K562 (cell line): Measurements from ENCODE around the gene SPDYE16. TPM values are rescaled to one million over a fixed set of nuclear protein-coding genes. Genes with fewer than 3 reads are reported as not detected.

Experiments used
- polyA plus RNA-seq, 8 experiments: library from polyadenylated mRNA; depleted of rRNA in 4 of 8; stranded (reverse) in 5 of 8; unstranded in 3 of 8; fragments of >200 nt; fragmentation: Nextera tagmentation in 2 of 8; fragmentation: Illumina TruSeq in 1 of 8; extraction: Ambion mirVana in 2 of 8; extraction: Trizol in 1 of 8; gene quantifications; 2 replicates each; pipeline versions ENCODE4 v1.2.1 to v1.2.3, GENCODE V29; 2011 to 2014; ENCODE audit warnings: inconsistent platforms in 1 of 8, missing spikeins in 1 of 8
- small RNA-seq: library from RNA; depleted of rRNA; stranded (forward); fragments of <200 nt; gene quantifications from one replicate; pipeline ENCODE3, GENCODE V24; 2014
- total RNA-seq, 7 experiments: library from RNA; depleted of rRNA in 6 of 7; stranded (reverse); fragments of >200 nt in 6 of 7; fragmentation: Illumina TruSeq in 2 of 7; extraction: Trizol in 2 of 7; gene quantifications; 2 replicates each; pipeline versions ENCODE4 v1.2.1 to v1.2.3, GENCODE V29; 2011 to 2021; ENCODE audit warnings: low replicate concordance in 1 of 7

The SPDYE16 gene
- total and polyA plus RNA-seq, 9 of the 15 experiments (the other 6 are each of a cell fraction or from before 2014, with no cell fraction given), result 0.04 to 0.13 (median 0.06) TPM; not detected in 4

Small RNA genes lying within 50 kb of the gene (small RNA-seq; reads per million reads assigned to genes)
- not detected for gene RF00019

Other genes starting within 250 kb of the SPDYE16 start
- 138 and 216 TPM in 2 replicates for gene HSPB1, start 240.6 kb downstream of the SPDYE16 start, total RNA-seq (2014; rRNA removed)
- 16.0 and 27.1 TPM in 2 replicates for gene HSPB1, start 240.6 kb downstream of the SPDYE16 start, total RNA-seq (2014; rRNA removed; fragmentation: Illumina TruSeq; extraction: Trizol)
- 180 TPM in 2 replicates for gene HSPB1, start 240.6 kb downstream of the SPDYE16 start, total RNA-seq (2015; rRNA removed; fragmentation: Illumina TruSeq; extraction: Trizol)
- gene HSPB1, start 240.6 kb downstream of the SPDYE16 start, total RNA-seq (2021), result 522 and 565 TPM in 2 replicates
- gene HSPB1, start 240.6 kb downstream of the SPDYE16 start, polyA plus RNA-seq (2011; rRNA removed), result 44.8 and 88.9 TPM in 2 replicates
- 258 and 607 TPM in 2 replicates for gene HSPB1, start 240.6 kb downstream of the SPDYE16 start, polyA plus RNA-seq (2014; fragmentation: Illumina TruSeq; extraction: Trizol)
- gene HSPB1, start 240.6 kb downstream of the SPDYE16 start, polyA plus RNA-seq (2014; fragmentation: Nextera tagmentation; extraction: Ambion mirVana), result 100 to 1,000 TPM in 1 of 2 experiments, 10 to 100 TPM in 1; 97.3 to 128 TPM
- 283 and 298 TPM in 2 replicates for gene HSPB1, start 240.6 kb downstream of the SPDYE16 start, polyA plus RNA-seq (2014; rRNA removed)
- gene YWHAG, start 184.3 kb downstream of the SPDYE16 start, total RNA-seq (2014; rRNA removed), result 50.3 and 53.2 TPM in 2 replicates
- gene YWHAG, start 184.3 kb downstream of the SPDYE16 start, total RNA-seq (2014; rRNA removed; fragmentation: Illumina TruSeq; extraction: Trizol), result 144 and 155 TPM in 2 replicates
- 135 and 136 TPM in 2 replicates for gene YWHAG, start 184.3 kb downstream of the SPDYE16 start, total RNA-seq (2015; rRNA removed; fragmentation: Illumina TruSeq; extraction: Trizol)
- 238 and 246 TPM in 2 replicates for gene YWHAG, start 184.3 kb downstream of the SPDYE16 start, total RNA-seq (2021)
- 67.6 and 94.5 TPM in 2 replicates for gene YWHAG, start 184.3 kb downstream of the SPDYE16 start, polyA plus RNA-seq (2011; rRNA removed)
- gene YWHAG, start 184.3 kb downstream of the SPDYE16 start, polyA plus RNA-seq (2014; fragmentation: Illumina TruSeq; extraction: Trizol), result 200 and 204 TPM in 2 replicates
- 10 to 100 TPM; 30.4 to 37.6 TPM for gene YWHAG, start 184.3 kb downstream of the SPDYE16 start, polyA plus RNA-seq (2014; fragmentation: Nextera tagmentation; extraction: Ambion mirVana)
- 74.9 and 83.6 TPM in 2 replicates for gene YWHAG, start 184.3 kb downstream of the SPDYE16 start, polyA plus RNA-seq (2014; rRNA removed)
- 0.41 and 0.49 TPM in 2 replicates for gene SSC4D, start 133.6 kb downstream of the SPDYE16 start, total RNA-seq (2014; rRNA removed)
- 0.19 and 0.65 TPM in 2 replicates for gene SSC4D, start 133.6 kb downstream of the SPDYE16 start, total RNA-seq (2014; rRNA removed; fragmentation: Illumina TruSeq; extraction: Trizol)
- gene SSC4D, start 133.6 kb downstream of the SPDYE16 start, total RNA-seq (2015; rRNA removed; fragmentation: Illumina TruSeq; extraction: Trizol), result 0.98 and 1.1 TPM in 2 replicates
- 0.98 and 1.2 TPM in 2 replicates for gene SSC4D, start 133.6 kb downstream of the SPDYE16 start, total RNA-seq (2021)
- gene SSC4D, start 133.6 kb downstream of the SPDYE16 start, polyA plus RNA-seq (2011; rRNA removed), result 0.91 and 1.2 TPM in 2 replicates
- gene SSC4D, start 133.6 kb downstream of the SPDYE16 start, polyA plus RNA-seq (2014; fragmentation: Illumina TruSeq; extraction: Trizol), result 0.80 and 1.5 TPM in 2 replicates
- under 1 TPM in 1 of 2 experiments, not detected in 1; 0.06 TPM for gene SSC4D, start 133.6 kb downstream of the SPDYE16 start, polyA plus RNA-seq (2014; fragmentation: Nextera tagmentation; extraction: Ambion mirVana)
- 0.67 and 1.0 TPM in 2 replicates for gene SSC4D, start 133.6 kb downstream of the SPDYE16 start, polyA plus RNA-seq (2014; rRNA removed)
- gene ZP3, start 118.3 kb downstream of the SPDYE16 start, total RNA-seq (2014; rRNA removed), result 2.5 and 3.8 TPM in 2 replicates
- gene ZP3, start 118.3 kb downstream of the SPDYE16 start, total RNA-seq (2014; rRNA removed; fragmentation: Illumina TruSeq; extraction: Trizol), result 1.5 and 2.3 TPM in 2 replicates
- 2.8 and 2.9 TPM in 2 replicates for gene ZP3, start 118.3 kb downstream of the SPDYE16 start, total RNA-seq (2015; rRNA removed; fragmentation: Illumina TruSeq; extraction: Trizol)
- gene ZP3, start 118.3 kb downstream of the SPDYE16 start, total RNA-seq (2021), result 2.3 and 3.9 TPM in 2 replicates
- gene ZP3, start 118.3 kb downstream of the SPDYE16 start, polyA plus RNA-seq (2011; rRNA removed), result 2.4 and 8.1 TPM in 2 replicates
- 3.5 and 3.8 TPM in 2 replicates for gene ZP3, start 118.3 kb downstream of the SPDYE16 start, polyA plus RNA-seq (2014; fragmentation: Illumina TruSeq; extraction: Trizol)
- gene ZP3, start 118.3 kb downstream of the SPDYE16 start, polyA plus RNA-seq (2014; fragmentation: Nextera tagmentation; extraction: Ambion mirVana), result 1 to 10 TPM; 2.0 to 2.8 TPM
- gene ZP3, start 118.3 kb downstream of the SPDYE16 start, polyA plus RNA-seq (2014; rRNA removed), result 1.4 and 3.7 TPM in 2 replicates
- gene DTX2, start 81.6 kb downstream of the SPDYE16 start, total RNA-seq (2014; rRNA removed), result 14.9 and 20.4 TPM in 2 replicates
- 2.5 and 4.8 TPM in 2 replicates for gene DTX2, start 81.6 kb downstream of the SPDYE16 start, total RNA-seq (2014; rRNA removed; fragmentation: Illumina TruSeq; extraction: Trizol)
- 8.3 and 9.9 TPM in 2 replicates for gene DTX2, start 81.6 kb downstream of the SPDYE16 start, total RNA-seq (2015; rRNA removed; fragmentation: Illumina TruSeq; extraction: Trizol)
- gene DTX2, start 81.6 kb downstream of the SPDYE16 start, total RNA-seq (2021), result 25.2 and 31.5 TPM in 2 replicates
- 3.4 and 5.6 TPM in 2 replicates for gene DTX2, start 81.6 kb downstream of the SPDYE16 start, polyA plus RNA-seq (2011; rRNA removed)
- gene DTX2, start 81.6 kb downstream of the SPDYE16 start, polyA plus RNA-seq (2014; fragmentation: Illumina TruSeq; extraction: Trizol), result 9.8 and 18.3 TPM in 2 replicates
- under 1 TPM; 0.20 to 0.57 TPM for gene DTX2, start 81.6 kb downstream of the SPDYE16 start, polyA plus RNA-seq (2014; fragmentation: Nextera tagmentation; extraction: Ambion mirVana)
- gene DTX2, start 81.6 kb downstream of the SPDYE16 start, polyA plus RNA-seq (2014; rRNA removed), result 12.2 and 15.5 TPM in 2 replicates
- not detected in 2 replicates for gene UPK3B, start 32.7 kb downstream of the SPDYE16 start, total RNA-seq (2014; rRNA removed)
- not detected in 2 replicates for gene UPK3B, start 32.7 kb downstream of the SPDYE16 start, total RNA-seq (2014; rRNA removed; fragmentation: Illumina TruSeq; extraction: Trizol)
- not detected in 2 replicates for gene UPK3B, start 32.7 kb downstream of the SPDYE16 start, total RNA-seq (2015; rRNA removed; fragmentation: Illumina TruSeq; extraction: Trizol)
- gene UPK3B, start 32.7 kb downstream of the SPDYE16 start, total RNA-seq (2021), result 0.38 TPM in 1 of 2 replicates, not detected in the other
- not detected in 2 replicates for gene UPK3B, start 32.7 kb downstream of the SPDYE16 start, polyA plus RNA-seq (2011; rRNA removed)
- not detected in 2 replicates for gene UPK3B, start 32.7 kb downstream of the SPDYE16 start, polyA plus RNA-seq (2014; fragmentation: Illumina TruSeq; extraction: Trizol)
- not detected for gene UPK3B, start 32.7 kb downstream of the SPDYE16 start, polyA plus RNA-seq (2014; fragmentation: Nextera tagmentation; extraction: Ambion mirVana)
- not detected in 2 replicates for gene UPK3B, start 32.7 kb downstream of the SPDYE16 start, polyA plus RNA-seq (2014; rRNA removed)
- gene POMZP3, start 84.0 kb upstream of the SPDYE16 start, total RNA-seq (2014; rRNA removed), result 5.4 and 5.7 TPM in 2 replicates
- 3.8 and 4.5 TPM in 2 replicates for gene POMZP3, start 84.0 kb upstream of the SPDYE16 start, total RNA-seq (2014; rRNA removed; fragmentation: Illumina TruSeq; extraction: Trizol)
- gene POMZP3, start 84.0 kb upstream of the SPDYE16 start, total RNA-seq (2015; rRNA removed; fragmentation: Illumina TruSeq; extraction: Trizol), result 4.0 and 4.9 TPM in 2 replicates
- 13.4 and 15.8 TPM in 2 replicates for gene POMZP3, start 84.0 kb upstream of the SPDYE16 start, total RNA-seq (2021)
- gene POMZP3, start 84.0 kb upstream of the SPDYE16 start, polyA plus RNA-seq (2011; rRNA removed), result 3.7 and 6.4 TPM in 2 replicates
- 8.2 and 8.8 TPM in 2 replicates for gene POMZP3, start 84.0 kb upstream of the SPDYE16 start, polyA plus RNA-seq (2014; fragmentation: Illumina TruSeq; extraction: Trizol)
- 1 to 10 TPM; 2.3 to 3.2 TPM for gene POMZP3, start 84.0 kb upstream of the SPDYE16 start, polyA plus RNA-seq (2014; fragmentation: Nextera tagmentation; extraction: Ambion mirVana)
- gene POMZP3, start 84.0 kb upstream of the SPDYE16 start, polyA plus RNA-seq (2014; rRNA removed), result 4.6 and 7.6 TPM in 2 replicates